SK-N-MC (cell line): ENCODE measurements around the gene THEM4.
"Not testable (repeated sequence)": the region's sequence is repeated elsewhere in the genome, so short reads cannot be mapped to it uniquely, and the experiment has no call there.

Experiments
- DNase-seq: peaks from one replicate; pipeline ENCODE4 v3.0.0-alpha.2; 2011; ENCODE audit warnings: low read depth, low spot score
- H3K27ac ChIP-seq: fragments of 200-600 bp; sonication (generic); 2 replicates; pipeline ENCODE4 v1.5.1; 2016; ENCODE audit warnings: mixed run types
- H3K36me3 ChIP-seq: fragments of 200-600 bp; sonication (generic); 2 replicates; pipeline ENCODE4 v1.6.1; 2017; ENCODE audit warnings: antibody characterized with exemption, low read length, mixed read lengths; ENCODE audit not compliant: insufficient read depth
- H3K4me3 ChIP-seq: fragments of 200-600 bp; sonication (generic); 2 replicates; pipeline ENCODE4 v1.5.1; 2016
- H3K9ac ChIP-seq: fragments of 200-600 bp; sonication (generic); 2 replicates; pipeline ENCODE4 v1.8.0; 2017; ENCODE audit warnings: mixed run types, mixed read lengths; ENCODE audit not compliant: insufficient read length
- H3K9me3 ChIP-seq: fragments of 200-600 bp; sonication (generic); 2 replicates; pipeline ENCODE4 v1.6.1; 2017; ENCODE audit warnings: low read depth, mild to moderate bottlenecking, antibody characterized with exemption, low read length, moderate library complexity, mixed read lengths
- EZH2 ChIP-seq: fragments of 200-600 bp; sonication (generic); IDR thresholded peaks from one replicate; pipeline ENCODE4 v1.6.1; 2017; ENCODE audit warnings: antibody characterized with exemption
- FOXP2 ChIP-seq: optimal IDR thresholded peaks from 2 replicates; pipeline ENCODE3; 2011; ENCODE audit warnings: mild to moderate bottlenecking, moderate library complexity; ENCODE audit not compliant: insufficient read depth; ENCODE audit errors: extremely low read length, control extremely low read depth
- POLR2AphosphoS5 ChIP-seq: IDR thresholded peaks from 2 replicates; pipeline ENCODE4 v1.6.1; 2012; ENCODE audit warnings: mild to moderate bottlenecking, low read depth, low read length, borderline replicate concordance

The THEM4 gene

GRCh38 chr1:151858030-151858746 is 51.1 kb downstream of the THEM4 start:
- no peaks in the 10 kb centered on the region for H3K9me3 ChIP-seq
- H3K27ac ChIP-seq: no peak overlapping the region
- no peak for DNase-seq
- H3K9ac ChIP-seq: no peak overlapping the region
- TF ChIP-seq FOXP2 (no peak), POLR2AphosphoS5 (no peak), EZH2 (no peak)
- H3K36me3 ChIP-seq: no peaks in the 10 kb centered on the region
- H3K4me3 ChIP-seq: no peak overlapping the region

- no peaks in the 10 kb centered on the region for H3K9me3 ChIP-seq
- no peak overlapping the region for H3K4me3 ChIP-seq
- TF ChIP-seq POLR2AphosphoS5 (no peak), FOXP2 (no peak), EZH2 (no peak)
- H3K27ac ChIP-seq: no peak overlapping the region
- no peaks in the 10 kb centered on the region for H3K36me3 ChIP-seq
- H3K9ac ChIP-seq: no peak overlapping the region
- no peak for DNase-seq
Measured at GRCh38 chr1:151855933-151856332, 53.4 kb downstream of the THEM4 start.

- H3K9ac ChIP-seq, H3K9me3 ChIP-seq, H3K36me3 ChIP-seq, DNase-seq, H3K4me3 ChIP-seq, H3K27ac ChIP-seq: not testable (repeated sequence)
Measured at GRCh38 chr1:151855516-151855915, 53.8 kb downstream of the THEM4 start.

GRCh38 chr1:151854658-151855057 is 54.7 kb downstream of the THEM4 start:
- TF ChIP-seq EZH2 (no peak), POLR2AphosphoS5 (no peak), FOXP2 (no peak)
- Histone ChIP-seq H3K36me3 (no peaks in the 10 kb centered on the region), H3K9me3 (no peaks in the 10 kb centered on the region), H3K9ac (no peak overlapping the region), H3K4me3 (no peak overlapping the region), H3K27ac (no peak overlapping the region)
- no peak for DNase-seq

DNA sequence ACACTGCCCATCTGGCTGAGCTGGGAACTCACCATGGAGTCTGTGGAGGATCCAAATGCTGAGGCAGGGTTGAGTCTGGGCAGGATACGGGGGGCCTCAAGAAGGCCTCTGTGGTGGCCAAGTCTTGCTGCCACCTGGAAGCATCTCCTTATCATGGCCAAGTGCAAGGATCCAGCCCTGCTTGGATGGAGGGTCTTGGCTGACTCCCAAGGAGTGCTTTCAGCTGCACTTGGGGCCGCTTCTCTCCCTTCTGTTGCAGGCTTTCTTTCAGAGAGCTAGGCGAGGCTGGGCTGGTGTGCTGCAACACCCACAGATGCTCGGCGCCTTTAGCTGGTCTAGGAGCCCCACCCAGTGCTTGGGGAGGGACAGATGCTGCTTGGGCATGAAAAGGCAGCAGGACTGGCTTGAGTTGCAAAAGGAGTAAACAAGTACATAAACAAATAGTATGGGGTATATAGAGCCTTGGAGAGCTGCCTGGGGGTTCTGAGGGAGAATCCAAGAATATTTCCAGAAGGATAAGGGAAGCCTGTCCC is 55.8 kb downstream of the THEM4 start, which contains the start of gene THEM5:
Gene THEM5, minus strand, starts transcription at position 302 of the 533 bp plus-strand sequence. Its CDS starts 147 bp downstream, at position 155.
- H3K9me3 ChIP-seq: no peaks in the 10 kb centered on the region
- H3K36me3 ChIP-seq: no peaks in the 10 kb centered on the region
- H3K4me3 ChIP-seq: no peak within 1 kb of the TSS
- no peak within 1 kb of the TSS for H3K27ac ChIP-seq
- no peak for DNase-seq
- TF ChIP-seq EZH2 (no peak), FOXP2 (no peak), POLR2AphosphoS5 (no peak)
- no peak within 1 kb of the TSS for H3K9ac ChIP-seq

DNA sequence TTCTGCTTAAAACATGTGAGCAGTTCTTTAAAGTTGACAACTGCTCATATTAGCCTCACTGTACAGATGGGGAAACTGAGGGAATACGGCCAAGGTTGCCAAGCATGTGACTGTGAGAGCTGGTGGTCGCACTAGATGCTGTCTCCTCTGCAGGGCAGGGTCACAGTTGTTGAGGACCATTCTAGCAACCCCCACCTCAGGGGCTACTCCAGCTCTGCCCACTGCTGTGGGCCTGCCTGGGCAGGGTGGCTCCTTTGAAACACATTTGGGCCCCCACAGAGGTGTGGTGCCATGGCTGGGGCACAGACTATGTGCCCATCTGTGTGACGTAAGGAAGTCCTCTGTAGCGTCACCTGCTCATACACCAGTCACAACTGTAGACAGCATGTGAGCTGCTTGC is 56.6 kb downstream of the THEM4 start:
- Histone ChIP-seq H3K4me3 (no peak overlapping the region), H3K27ac (no peak overlapping the region), H3K9ac (no peak overlapping the region), H3K9me3 (no peaks in the 10 kb centered on the region), H3K36me3 (no peaks in the 10 kb centered on the region)
- TF ChIP-seq POLR2AphosphoS5 (no peak), EZH2 (no peak), FOXP2 (no peak)
- no peak for DNase-seq

DNA sequence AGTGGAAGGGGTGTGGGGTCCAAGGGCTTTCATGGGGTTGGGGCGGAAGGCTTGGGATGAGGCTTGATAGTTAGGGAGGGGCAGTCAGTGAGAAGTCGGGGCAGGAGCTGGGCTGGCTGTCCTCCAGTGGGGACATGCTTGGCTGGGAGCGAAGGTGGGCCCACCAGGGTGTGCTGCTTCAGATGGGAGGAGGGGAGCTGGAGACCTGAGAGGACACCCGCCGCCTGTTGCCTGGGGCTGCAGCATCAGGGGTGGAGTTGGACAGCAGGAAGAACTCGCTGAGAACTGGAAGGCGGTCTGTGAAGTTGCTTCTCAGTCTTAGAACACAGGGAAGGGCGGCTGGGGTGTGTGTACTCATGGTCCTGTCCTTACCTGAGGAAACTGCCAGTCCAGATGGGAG is 57.4 kb downstream of the THEM4 start:
- Histone ChIP-seq H3K9me3 (no peaks in the 10 kb centered on the region), H3K36me3 (no peaks in the 10 kb centered on the region), H3K9ac (no peak overlapping the region), H3K4me3 (no peak overlapping the region), H3K27ac (no peak overlapping the region)
- TF ChIP-seq POLR2AphosphoS5: no peak
- DNase-seq: no peak

DNA sequence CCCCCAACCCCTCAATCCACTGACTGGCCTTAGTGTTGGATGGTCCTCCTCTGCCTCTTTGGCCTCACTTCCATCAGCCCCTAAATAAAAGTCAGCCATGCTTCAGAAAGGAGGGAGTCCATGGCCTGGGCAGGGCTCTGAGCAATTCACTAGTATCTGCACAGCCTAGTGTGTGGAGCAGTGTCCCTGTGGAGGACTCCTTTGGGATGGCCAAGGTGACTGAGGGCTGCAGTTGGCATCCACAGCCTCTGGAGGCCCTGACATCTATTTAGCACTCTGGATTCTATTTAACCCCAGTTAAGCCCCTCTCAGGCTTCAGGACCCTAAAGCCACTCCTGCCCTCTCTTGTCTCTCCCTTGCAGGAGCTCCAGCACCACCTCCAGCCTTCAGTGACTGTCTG is 59.4 kb downstream of the THEM4 start:
- H3K9ac ChIP-seq: no peak overlapping the region
- DNase-seq: no peak
- TF ChIP-seq POLR2AphosphoS5: no peak
- TF ChIP-seq EZH2: no peak
- no peak for TF ChIP-seq FOXP2

GRCh38 chr1:151849126-151849525 is 60.2 kb downstream of the THEM4 start:
- no peak for TF ChIP-seq POLR2AphosphoS5
- TF ChIP-seq FOXP2: no peak
- no peak for TF ChIP-seq EZH2
- Histone ChIP-seq H3K4me3 (no peak overlapping the region), H3K36me3 (no peaks in the 10 kb centered on the region), H3K27ac (no peak overlapping the region), H3K9ac (no peak overlapping the region), H3K9me3 (no peaks in the 10 kb centered on the region)
- DNase-seq: no peak

More for the DNA sequence above, 59.4 kb downstream of the THEM4 start:
- no peaks in the 10 kb centered on the region for H3K9me3 ChIP-seq
- H3K4me3 ChIP-seq: no peak overlapping the region
- H3K36me3 ChIP-seq: no peaks in the 10 kb centered on the region
- H3K27ac ChIP-seq: no peak overlapping the region
